ENCODE results near the gene CAMK2G. TPM values are rescaled to one million over a fixed set of nuclear protein-coding genes. Genes with fewer than 3 reads are reported as not detected.

The CAMK2G gene
- total RNA-seq, 4 donors from 2014 or later = 48.6 to 67.5 (median 51.7) TPM

- DNase-seq = no peak
- H3K4me3 ChIP-seq = no peak overlapping the region
- no peaks in the 10 kb centered on the region for H3K27me3 ChIP-seq
- H3K9me3 ChIP-seq = no peaks in the 10 kb centered on the region
- peaks cover 11 to 29% of the 10 kb centered on the region in 2 donors for H3K4me1 ChIP-seq
- no peak for ATAC-seq
- peak overlapping the region; percentile 27 to 82 (median 47) for H3K27ac ChIP-seq
- in situ Hi-C loops (cut with MboI; ENCODE audit: low sequenced_read_pairs in 4 of 4) (no loop called here), intact Hi-C loops (cut with DNase I; ENCODE audit: low total_unique reads) (no loop called here)
- TF ChIP-seq CTCF (IDR thresholded peaks at IDR 0.05 in 4 of 5, conservative IDR thresholded peaks at IDR 0.05 in 1 of 5) = no peak
- TF ChIP-seq POLR2A (IDR thresholded peaks at IDR 0.05) = no peak
- peaks cover 0 to 21% of the 10 kb centered on the region in 2 donors for H3K36me3 ChIP-seq
Measured at GRCh38 chr10:73815719-73816030, 58.7 kb downstream of the CAMK2G start.

GRCh38 chr10:73814896-73815718 lies 59.2 kb downstream of the CAMK2G start:
- DNase-seq (no peak), ATAC-seq (no peak)
- intact Hi-C loops (cut with DNase I; ENCODE audit: low total_unique reads) = loop anchor here (5.0 kb wide), 1 partner anchor 57 kb away; the partner anchor contains the start of gene CAMK2G
- peaks cover 16 to 34% of the 10 kb centered on the region in 2 donors for H3K4me1 ChIP-seq
- in situ Hi-C loops (cut with MboI; ENCODE audit: low sequenced_read_pairs in 4 of 4) = no loop called here
- H3K27ac ChIP-seq = peak overlapping the region in 2 of 4 donors; percentile 58 to 82
- H3K36me3 ChIP-seq = peaks cover 0 to 21% of the 10 kb centered on the region in 2 donors
- TF ChIP-seq CTCF (IDR thresholded peaks at IDR 0.05 in 4 of 5, conservative IDR thresholded peaks at IDR 0.05 in 1 of 5) (peak in 1 of 5 experiments; percentile 31), POLR2A (IDR thresholded peaks at IDR 0.05) (no peak)
- no peaks in the 10 kb centered on the region for H3K27me3 ChIP-seq
- no peak overlapping the region for H3K4me3 ChIP-seq
- H3K9me3 ChIP-seq = no peaks in the 10 kb centered on the region

- Histone ChIP-seq H3K4me3 (no peak overlapping the region), H3K36me3 (peaks cover 0 to 21% of the 10 kb centered on the region in 2 donors), H3K27me3 (no peaks in the 10 kb centered on the region), H3K4me1 (peaks cover 15 to 30% of the 10 kb centered on the region in 2 donors), H3K9me3 (no peaks in the 10 kb centered on the region), H3K27ac (no peak overlapping the region)
- intact Hi-C loops (cut with DNase I; ENCODE audit: low total_unique reads) (loop anchor here (5.0 kb wide), 1 partner anchor 58 kb away; the partner anchor contains the start of gene CAMK2G), in situ Hi-C loops (cut with MboI; ENCODE audit: low sequenced_read_pairs in 4 of 4) (no loop called here)
- no peak for DNase-seq
- no peak for ATAC-seq
- TF ChIP-seq CTCF (IDR thresholded peaks at IDR 0.05 in 4 of 5, conservative IDR thresholded peaks at IDR 0.05 in 1 of 5) = no peak
Measured at GRCh38 chr10:73814276-73814895, 60.0 kb downstream of the CAMK2G start.

- TF ChIP-seq POLR2A (IDR thresholded peaks at IDR 0.05) (no peak), CTCF (IDR thresholded peaks at IDR 0.05 in 4 of 5, conservative IDR thresholded peaks at IDR 0.05 in 1 of 5) (no peak)
- Histone ChIP-seq H3K4me3 (no peak overlapping the region), H3K9me3 (no peaks in the 10 kb centered on the region), H3K27me3 (no peaks in the 10 kb centered on the region), H3K27ac (peak overlapping the region in 1 of 4 donors; percentile 79), H3K36me3 (peaks cover 0 to 30% of the 10 kb centered on the region in 2 donors), H3K4me1 (peaks cover 12 to 34% of the 10 kb centered on the region in 2 donors)
- in situ Hi-C loops (cut with MboI; ENCODE audit: low sequenced_read_pairs in 4 of 4) = no loop called here
- no peak for DNase-seq
- ATAC-seq = no peak
- intact Hi-C loops (cut with DNase I; ENCODE audit: low total_unique reads) = loop anchor here (5.0 kb wide), 1 partner anchor 59 kb away; the partner anchor contains the start of gene CAMK2G
Measured at GRCh38 chr10:73813333-73813732, 61.0 kb downstream of the CAMK2G start.
